DND-41 (cell line): ENCODE measurements around the gene STAMBP.
"Not testable (repeated sequence)": the region's sequence is repeated elsewhere in the genome, so short reads cannot be mapped to it uniquely, and the experiment has no call there.

Experiments
- ATAC-seq: fragments of 200-7000 bp; cut with Tn5 transposase; 3 replicates; pipeline ENCODE4 v1.9.1; 2021; ENCODE audit warnings: low read depth; ENCODE audit not compliant: insufficient read depth
- DNase-seq: peaks from one replicate; pipeline ENCODE4 v3.0.0-alpha.2; 2020
- H2AFZ ChIP-seq: 2 replicates; pipeline ENCODE4 v1.6.0; 2012; ENCODE audit warnings: low read depth, low read length
- H3K27ac ChIP-seq: 2 replicates; pipeline ENCODE4 v1.5.1; 2012; ENCODE audit warnings: low read length, inconsistent platforms
- H3K27me3 ChIP-seq: fragments of 200-600 bp; sonication (generic); 2 replicates; pipeline ENCODE4 v1.6.0; 2012; ENCODE audit warnings: low read length, mild to moderate bottlenecking, inconsistent platforms; ENCODE audit not compliant: insufficient read depth, poor library complexity
- H3K36me3 ChIP-seq: 2 replicates; pipeline ENCODE4 v1.5.1; 2012; ENCODE audit warnings: low read length, inconsistent platforms; ENCODE audit not compliant: insufficient read depth
- H3K4me1 ChIP-seq: 2 replicates; pipeline ENCODE4 v1.5.1; 2012; ENCODE audit warnings: mild to moderate bottlenecking, low read length; ENCODE audit not compliant: insufficient read depth
- H3K4me2 ChIP-seq: 2 replicates; pipeline ENCODE4 v1.6.0; 2012; ENCODE audit warnings: mild to moderate bottlenecking, moderate library complexity, low read length, inconsistent platforms; ENCODE audit not compliant: insufficient read depth
- H3K4me3 ChIP-seq, 2 experiments: fragments of 200-600 bp in 1 of 2; shearing (Covaris generic) in 1 of 2; 2 replicates each; pipeline ENCODE4 v1.5.1; 2012 to 2016; ENCODE audit warnings: inconsistent platforms in 2 of 2, low read length in 2 of 2, mild to moderate bottlenecking in 2 of 2, low read depth in 1 of 2, moderate library complexity in 1 of 2
- H3K79me2 ChIP-seq: 2 replicates; pipeline ENCODE4 v1.6.0; 2012; ENCODE audit warnings: low read length, inconsistent platforms; ENCODE audit not compliant: insufficient read depth
- H3K9ac ChIP-seq: 2 replicates; pipeline ENCODE4 v1.6.0; 2012; ENCODE audit warnings: low read depth, mild to moderate bottlenecking, inconsistent platforms, low read length, moderate library complexity
- H3K9me3 ChIP-seq: 2 replicates; pipeline ENCODE4 v1.5.1; 2012; ENCODE audit warnings: low read length, moderate library complexity, mild to moderate bottlenecking, inconsistent platforms; ENCODE audit not compliant: insufficient read depth, severe bottlenecking
- H4K20me1 ChIP-seq: 2 replicates; pipeline ENCODE4 v1.6.0; 2012; ENCODE audit warnings: low read length; ENCODE audit not compliant: insufficient read depth
- EZH2 ChIP-seq: IDR thresholded peaks from 3 replicates; pipeline ENCODE4 v1.6.1; 2012; ENCODE audit warnings: borderline replicate concordance, low read depth, mild to moderate bottlenecking, moderate library complexity, low read length, inconsistent platforms; ENCODE audit not compliant: severe bottlenecking
- TF ChIP-seq, protein P1 (sequence below): IDR thresholded peaks from 2 replicates; pipeline ENCODE4 v1.5.1; 2012; ENCODE audit warnings: borderline replicate concordance, low read length, moderate library complexity, mild to moderate bottlenecking; ENCODE audit not compliant: poor library complexity, severe bottlenecking; ENCODE audit errors: extremely low read depth

Gene STAMBP

DNA sequence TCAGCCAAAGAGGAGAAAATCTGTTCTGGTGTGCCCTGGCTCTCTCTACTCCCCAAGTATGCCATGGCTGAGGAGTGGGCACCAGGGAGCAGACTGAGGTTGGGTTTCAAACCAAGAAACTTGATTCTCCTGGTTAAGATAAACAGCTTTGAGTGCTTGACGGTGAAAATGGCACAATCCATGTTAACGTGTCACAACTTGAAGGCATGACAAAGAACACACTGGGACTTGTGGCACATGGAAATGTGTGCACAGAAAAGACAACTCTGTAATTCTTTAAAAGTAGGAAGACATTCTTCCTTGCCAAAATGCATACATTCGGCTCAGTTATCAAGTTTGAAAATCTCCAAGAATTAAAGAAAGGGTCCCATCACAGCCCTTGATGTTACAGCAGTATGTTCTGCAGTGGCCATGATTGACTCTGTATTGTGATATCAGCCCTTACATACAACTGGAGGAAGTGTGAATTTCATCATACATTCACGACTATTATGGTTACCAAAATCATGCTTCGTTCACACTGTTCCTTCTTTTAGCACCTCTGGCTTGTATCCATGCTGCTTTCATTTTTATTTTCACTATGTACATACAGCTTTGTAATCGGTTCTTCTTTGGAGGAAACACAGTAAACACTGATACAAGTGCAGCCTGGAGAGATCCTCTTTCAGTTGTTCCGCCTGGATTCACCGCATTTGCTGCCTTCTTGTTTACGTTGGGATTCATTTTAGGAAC, 48.5 kb downstream of the STAMBP start:
- Histone ChIP-seq H3K36me3 (no peaks in the 10 kb centered on the region), H3K9ac (no peak overlapping the region), H2AFZ (0 out of 2 replicates have a peak overlapping the region, but pooled peaks have one; percentile 9), H3K79me2 (no peaks in the 10 kb centered on the region), H3K4me1 (no peaks in the 10 kb centered on the region), H3K4me3 (no peak overlapping the region), H3K9me3 (no peaks in the 10 kb centered on the region), H3K4me2 (no peak overlapping the region), H3K27ac (no peak overlapping the region), H4K20me1 (no peaks in the 10 kb centered on the region), H3K27me3 (no peaks in the 10 kb centered on the region)
- DNase-seq (no peak), ATAC-seq (no peak)
- TF ChIP-seq EZH2, result no peak
- TF ChIP-seq, protein P1, sequence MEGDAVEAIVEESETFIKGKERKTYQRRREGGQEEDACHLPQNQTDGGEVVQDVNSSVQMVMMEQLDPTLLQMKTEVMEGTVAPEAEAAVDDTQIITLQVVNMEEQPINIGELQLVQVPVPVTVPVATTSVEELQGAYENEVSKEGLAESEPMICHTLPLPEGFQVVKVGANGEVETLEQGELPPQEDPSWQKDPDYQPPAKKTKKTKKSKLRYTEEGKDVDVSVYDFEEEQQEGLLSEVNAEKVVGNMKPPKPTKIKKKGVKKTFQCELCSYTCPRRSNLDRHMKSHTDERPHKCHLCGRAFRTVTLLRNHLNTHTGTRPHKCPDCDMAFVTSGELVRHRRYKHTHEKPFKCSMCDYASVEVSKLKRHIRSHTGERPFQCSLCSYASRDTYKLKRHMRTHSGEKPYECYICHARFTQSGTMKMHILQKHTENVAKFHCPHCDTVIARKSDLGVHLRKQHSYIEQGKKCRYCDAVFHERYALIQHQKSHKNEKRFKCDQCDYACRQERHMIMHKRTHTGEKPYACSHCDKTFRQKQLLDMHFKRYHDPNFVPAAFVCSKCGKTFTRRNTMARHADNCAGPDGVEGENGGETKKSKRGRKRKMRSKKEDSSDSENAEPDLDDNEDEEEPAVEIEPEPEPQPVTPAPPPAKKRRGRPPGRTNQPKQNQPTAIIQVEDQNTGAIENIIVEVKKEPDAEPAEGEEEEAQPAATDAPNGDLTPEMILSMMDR, result no peak

DNA sequence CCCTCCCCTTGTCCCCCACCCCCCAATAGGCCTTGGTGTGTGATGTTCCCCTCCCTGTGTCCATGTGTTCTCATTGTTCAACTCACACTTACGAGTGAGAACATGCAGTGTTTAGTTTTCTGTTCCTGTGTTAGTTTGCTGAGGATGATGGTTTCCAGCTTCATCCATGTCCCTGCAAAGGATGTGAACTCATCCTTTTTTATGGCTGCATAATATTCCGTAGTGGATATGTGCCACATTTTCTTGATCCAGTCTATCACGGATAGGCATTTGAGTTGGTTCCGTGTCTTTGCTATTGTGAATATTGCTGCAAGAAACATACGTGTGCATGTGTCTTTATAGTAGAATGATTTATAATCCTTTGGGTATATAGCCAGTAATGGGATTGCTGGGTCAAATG, 49.2 kb downstream of the STAMBP start:
- not testable (repeated sequence) for H3K27ac ChIP-seq, H3K4me2 ChIP-seq, H3K9me3 ChIP-seq, DNase-seq, H4K20me1 ChIP-seq, H3K4me1 ChIP-seq, H3K4me3 ChIP-seq, H3K36me3 ChIP-seq, ATAC-seq, H3K27me3 ChIP-seq, H3K9ac ChIP-seq, H2AFZ ChIP-seq, H3K79me2 ChIP-seq

DNA sequence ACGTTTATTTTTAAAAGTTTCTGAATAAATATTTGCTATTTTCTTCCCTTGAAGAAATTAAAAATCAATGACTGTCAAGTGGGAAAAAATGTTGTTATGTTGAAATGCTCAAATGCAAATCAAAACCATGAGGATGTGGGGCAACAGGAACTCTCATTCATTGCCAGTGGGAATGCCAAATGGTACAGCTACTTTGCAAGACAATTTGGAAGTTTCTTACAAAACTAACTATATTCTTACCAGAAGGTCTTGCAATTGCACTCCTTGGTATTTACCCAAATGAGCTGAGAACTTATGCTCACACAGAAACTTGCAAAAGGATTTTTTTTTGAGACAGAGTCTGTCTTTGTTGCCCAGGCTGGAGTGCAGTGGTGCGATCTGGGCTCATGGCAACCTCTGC, 56.6 kb downstream of the STAMBP start:
- no peak overlapping the region for H3K4me2 ChIP-seq
- TF ChIP-seq EZH2, result no peak
- TF ChIP-seq, protein P1, result no peak
- peaks cover 7% of the 10 kb centered on the region for H3K4me1 ChIP-seq
- no peaks in the 10 kb centered on the region for H3K9me3 ChIP-seq
- no peaks in the 10 kb centered on the region for H4K20me1 ChIP-seq
- DNase-seq (no peak), ATAC-seq (no peak)
- no peaks in the 10 kb centered on the region for H3K36me3 ChIP-seq
- H3K27me3 ChIP-seq, result no peaks in the 10 kb centered on the region
- no peak overlapping the region for H2AFZ ChIP-seq
- no peak overlapping the region for H3K9ac ChIP-seq
- no peak overlapping the region for H3K4me3 ChIP-seq
- no peak overlapping the region for H3K27ac ChIP-seq
- no peaks in the 10 kb centered on the region for H3K79me2 ChIP-seq

DNA sequence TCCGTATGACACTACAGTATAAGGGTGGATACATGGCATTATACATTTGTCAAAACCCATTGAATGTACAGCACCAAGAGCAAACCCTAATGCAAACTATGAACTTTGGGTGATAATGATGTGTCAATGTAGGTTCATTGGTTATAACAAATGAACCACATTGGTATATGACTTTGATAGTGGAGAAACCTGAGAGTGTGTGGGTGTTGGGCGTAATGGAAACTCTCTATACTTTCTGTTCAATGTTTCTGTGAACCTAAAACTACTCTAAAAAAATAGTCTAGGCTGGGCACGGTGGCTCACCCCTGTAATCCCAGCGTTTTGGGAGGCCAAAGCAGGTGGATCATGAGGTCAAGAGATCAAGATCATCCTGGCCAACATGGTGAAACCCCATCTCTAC, 57.6 kb downstream of the STAMBP start:
- no peak overlapping the region for H3K4me2 ChIP-seq
- no peak overlapping the region for H3K9ac ChIP-seq
- ATAC-seq (no peak), DNase-seq (no peak)
- H3K36me3 ChIP-seq, result no peaks in the 10 kb centered on the region
- H3K27ac ChIP-seq, result no peak overlapping the region
- H4K20me1 ChIP-seq, result no peaks in the 10 kb centered on the region
- peaks cover 3% of the 10 kb centered on the region for H3K27me3 ChIP-seq
- H3K4me1 ChIP-seq, result peaks cover 7% of the 10 kb centered on the region
- H3K9me3 ChIP-seq, result no peaks in the 10 kb centered on the region
- H2AFZ ChIP-seq, result no peak overlapping the region
- no peak overlapping the region for H3K4me3 ChIP-seq
- no peak for TF ChIP-seq EZH2
- TF ChIP-seq, protein P1, result no peak
- H3K79me2 ChIP-seq, result no peaks in the 10 kb centered on the region

DNA sequence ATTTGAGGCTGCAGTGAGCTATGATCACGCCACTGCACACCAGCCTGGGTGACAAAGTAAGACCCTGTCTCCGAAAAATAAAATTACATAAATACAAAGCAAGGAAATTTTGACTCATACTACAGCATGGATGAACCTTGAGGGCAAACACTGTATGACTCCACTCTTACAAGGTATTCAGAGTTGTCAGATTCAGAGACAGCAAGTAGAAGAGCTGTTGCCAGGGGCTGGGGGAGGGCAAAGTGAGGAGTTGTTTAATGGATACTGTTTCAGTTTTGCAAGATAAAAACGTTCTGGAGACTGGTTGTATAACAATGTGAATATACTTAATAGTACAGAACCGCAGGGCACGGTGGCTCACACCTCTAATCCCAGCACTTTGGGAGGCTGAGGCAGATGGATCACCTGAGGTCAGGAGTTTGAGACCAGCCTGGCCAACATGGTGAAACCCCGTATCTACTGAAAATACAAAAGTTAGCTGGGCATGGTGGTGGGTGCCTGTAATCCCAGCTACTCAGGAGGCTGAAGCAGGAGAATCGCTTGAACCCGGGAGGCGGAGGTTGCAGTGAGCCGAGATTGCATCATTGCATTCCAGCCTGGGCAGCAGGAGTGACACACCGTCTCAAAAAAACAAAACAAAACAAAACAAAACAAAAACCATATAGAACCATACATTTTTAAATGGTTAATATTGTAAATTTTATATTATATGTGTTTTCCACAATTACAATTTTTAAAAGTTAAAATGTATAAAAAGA, 59.0 kb downstream of the STAMBP start:
- not testable (repeated sequence) for H3K4me2 ChIP-seq, H3K9ac ChIP-seq, H3K4me3 ChIP-seq, ATAC-seq, H4K20me1 ChIP-seq, H3K36me3 ChIP-seq, H3K9me3 ChIP-seq, H3K27me3 ChIP-seq, H3K79me2 ChIP-seq, DNase-seq, H3K4me1 ChIP-seq, H3K27ac ChIP-seq
- peak overlapping the region; percentile 68; the same call in 1 of the 2 replicates for H2AFZ ChIP-seq
